ENCODE data around the gene TLN1. TPM values are rescaled to one million over a fixed set of nuclear protein-coding genes. Genes with fewer than 3 reads are reported as not detected.

TLN1 gene
- polyA plus RNA-seq, 2 of the 4 experiments (the other 2 are of a cell fraction) = 65.5 to 108 TPM

GRCh38 chr9:35769763-35770162 is 37.8 kb upstream of the TLN1 start:
- CTCF ChIA-PET = interaction anchor here (0.8 to 13.6 kb wide), 8 partner anchors 12 to 74 kb away, joined by 3 to 122 read pairs (median 4); no protein-coding TSS in a partner anchor
- POLR2A ChIA-PET = no interaction called here
- TF ChIP-seq TP53 (CRISPR knock-in tag; IDR thresholded peaks at IDR 0.05) = no peak
- TF ChIP-seq EP300 (IDR thresholded peaks at IDR 0.05) = no peak
- TF ChIP-seq POLR2A (IDR thresholded peaks at IDR 0.05; ENCODE audit: low read length) = no peak
- TF ChIP-seq CEBPB (IDR thresholded peaks at IDR 0.05) = no peak
- TF ChIP-seq ZNF302 (CRISPR knock-in tag; IDR thresholded peaks at IDR 0.05) = no peak
- TF ChIP-seq CHD4 (IDR thresholded peaks at IDR 0.05; ENCODE audit: borderline replicate concordance) = no peak
- TF ChIP-seq MAZ (IDR thresholded peaks at IDR 0.05; ENCODE audit: borderline replicate concordance, low read depth, low read length) = no peak
- TF ChIP-seq BHLHE40 (IDR thresholded peaks at IDR 0.05; ENCODE audit: low read depth, low read length) = no peak
- no peak for TF ChIP-seq JUNB (IDR thresholded peaks at IDR 0.05)
- no peak for TF ChIP-seq NPAS2 (CRISPR knock-in tag; IDR thresholded peaks at IDR 0.05; ENCODE audit: borderline replicate concordance)
- TF ChIP-seq, protein P1, sequence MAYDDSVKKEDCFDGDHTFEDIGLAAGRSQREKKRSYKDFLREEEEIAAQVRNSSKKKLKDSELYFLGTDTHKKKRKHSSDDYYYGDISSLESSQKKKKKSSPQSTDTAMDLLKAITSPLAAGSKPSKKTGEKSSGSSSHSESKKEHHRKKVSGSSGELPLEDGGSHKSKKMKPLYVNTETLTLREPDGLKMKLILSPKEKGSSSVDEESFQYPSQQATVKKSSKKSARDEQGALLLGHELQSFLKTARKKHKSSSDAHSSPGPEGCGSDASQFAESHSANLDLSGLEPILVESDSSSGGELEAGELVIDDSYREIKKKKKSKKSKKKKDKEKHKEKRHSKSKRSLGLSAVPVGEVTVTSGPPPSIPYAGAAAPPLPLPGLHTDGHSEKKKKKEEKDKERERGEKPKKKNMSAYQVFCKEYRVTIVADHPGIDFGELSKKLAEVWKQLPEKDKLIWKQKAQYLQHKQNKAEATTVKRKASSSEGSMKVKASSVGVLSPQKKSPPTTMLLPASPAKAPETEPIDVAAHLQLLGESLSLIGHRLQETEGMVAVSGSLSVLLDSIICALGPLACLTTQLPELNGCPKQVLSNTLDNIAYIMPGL (CRISPR knock-in tag; IDR thresholded peaks at IDR 0.05; ENCODE audit: borderline replicate concordance) = no peak
- no peak for TF ChIP-seq KDM1A (IDR thresholded peaks at IDR 0.05; ENCODE audit: low read depth)
- no peak for TF ChIP-seq RARB (CRISPR knock-in tag; IDR thresholded peaks at IDR 0.05)
- TF ChIP-seq CHD2 (IDR thresholded peaks at IDR 0.05; ENCODE audit: low read length, partially characterized antibody) = no peak
- H3K4me3 ChIP-seq = no peak overlapping the region
- H3K4me1 ChIP-seq = peaks cover 23% of the 10 kb centered on the region
- no peak for DNase-seq (ENCODE audit: low read depth in 1 of 2, low spot score in 1 of 2)
- no peaks in the 10 kb centered on the region for H3K9me3 ChIP-seq
- H3K27ac ChIP-seq = no peak overlapping the region
- no peak overlapping the region for H3K4me2 ChIP-seq
- WGBS (ENCODE audit: missing lambda C conversion rate) = 88% methylated on average over 1 of the region's 1 CpG
- FAIRE-seq = no peak
- no peak for ATAC-seq

DNA sequence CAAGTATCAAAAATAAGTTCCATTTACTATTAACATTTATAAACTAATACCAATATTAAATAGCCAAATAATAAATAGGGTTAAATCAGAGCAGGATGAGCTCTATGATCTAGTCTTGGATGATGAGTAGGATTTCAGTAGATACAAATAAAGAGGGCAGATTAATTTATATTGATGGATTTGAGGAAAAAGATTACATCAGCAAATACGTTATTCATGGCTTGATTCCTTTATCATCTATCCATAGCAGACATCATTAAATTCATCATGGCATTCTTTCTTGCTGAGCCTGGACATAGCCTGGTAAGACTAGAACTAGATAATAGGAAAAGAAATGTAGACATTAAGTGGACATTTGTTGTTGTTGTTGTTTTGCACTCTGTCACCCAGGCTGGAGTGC is 35.5 kb upstream of the TLN1 start:
- WGBS (ENCODE audit: missing lambda C conversion rate) = 92% methylated on average over 1 of the region's 1 CpG
- no peak for FAIRE-seq
- POLR2A ChIA-PET = interaction anchor here (0.6 to 0.7 kb wide), 2 partner anchors 9 to 164 kb away, joined by 3 to 4 read pairs; no protein-coding TSS in a partner anchor
- no peak overlapping the region for H3K4me2 ChIP-seq
- peaks cover 23% of the 10 kb centered on the region for H3K4me1 ChIP-seq
- no peak for ATAC-seq
- H3K4me3 ChIP-seq = no peak overlapping the region
- no peaks in the 10 kb centered on the region for H3K9me3 ChIP-seq
- TF ChIP-seq HDAC2 (IDR thresholded peaks at IDR 0.05) = no peak
- no peak for TF ChIP-seq KDM1A (IDR thresholded peaks at IDR 0.05; ENCODE audit: low read depth)
- peak; percentile 70 for TF ChIP-seq MAFK (IDR thresholded peaks at IDR 0.05; ENCODE audit: partially characterized antibody)
- TF ChIP-seq RCOR1 (IDR thresholded peaks at IDR 0.05; ENCODE audit: low read depth, low read length) = no peak
- no peak for DNase-seq (ENCODE audit: low read depth in 1 of 2, low spot score in 1 of 2)
- no peak overlapping the region for H3K27ac ChIP-seq
- CTCF ChIA-PET = interaction anchor here (0.7 to 13.6 kb wide), 4 partner anchors 18 to 188 kb away, joined by 3 to 122 read pairs (median 4); no protein-coding TSS in a partner anchor

- ATAC-seq = no peak
- ChIA-PET POLR2A (interaction anchor here (0.6 kb wide), 1 partner anchor 9 kb away, joined by 3 read pairs; no protein-coding TSS in a partner anchor), CTCF (interaction anchor here (0.7 to 13.6 kb wide), 3 partner anchors 18 to 115 kb away, joined by 3 to 122 read pairs (median 4); no protein-coding TSS in a partner anchor)
- TF ChIP-seq JUN (IDR thresholded peaks at IDR 0.05) = no peak
- H3K9me3 ChIP-seq = no peaks in the 10 kb centered on the region
- no peak for FAIRE-seq
- WGBS (ENCODE audit: missing lambda C conversion rate) = 89% methylated on average over 2 of the region's 2 CpGs
- H3K4me3 ChIP-seq = no peak overlapping the region
- H3K4me2 ChIP-seq = no peak overlapping the region
- peaks cover 19% of the 10 kb centered on the region for H3K4me1 ChIP-seq
- no peak for DNase-seq (ENCODE audit: low read depth in 1 of 2, low spot score in 1 of 2)
- H3K27ac ChIP-seq = no peak overlapping the region
Measured at GRCh38 chr9:35766997-35767396, 35.0 kb upstream of the TLN1 start.

DNA sequence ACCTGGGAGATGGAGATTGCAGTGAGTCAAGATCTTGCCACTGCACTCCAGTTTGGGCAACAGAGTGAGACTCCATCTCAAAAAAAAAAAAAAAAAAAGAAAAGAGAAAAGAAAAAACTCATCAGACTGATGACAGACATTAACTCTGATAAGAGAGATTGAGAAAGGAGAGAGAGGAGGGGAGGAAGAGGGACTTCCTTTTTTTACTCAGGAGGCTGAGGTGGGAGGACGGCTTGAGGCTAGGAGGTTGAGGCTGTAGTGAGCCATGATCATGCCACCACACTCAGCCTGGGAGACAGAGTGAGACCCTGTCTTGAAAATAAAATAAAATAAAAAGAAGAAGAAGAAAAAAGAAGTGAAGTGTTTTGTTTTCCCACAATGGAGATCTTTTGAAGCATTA is 31.8 kb upstream of the TLN1 start:
- WGBS (ENCODE audit: missing lambda C conversion rate) = 87% methylated on average over 1 of the region's 1 CpG
- ATAC-seq = no peak
- ChIA-PET POLR2A (no interaction called here), CTCF (interaction anchor here (1.2 to 1.3 kb wide), 3 partner anchors 9 to 26 kb away, joined by 3 to 8 read pairs (median 4); partner anchors contain the start of gene MSMP)
- TF ChIP-seq MAFK (IDR thresholded peaks at IDR 0.05; ENCODE audit: partially characterized antibody) = no peak
- TF ChIP-seq MAZ (IDR thresholded peaks at IDR 0.05; ENCODE audit: borderline replicate concordance, low read depth, low read length) = no peak
- TF ChIP-seq NFE2L2 (conservative IDR thresholded peaks at IDR 0.05; ENCODE audit: low read length) = no peak
- TF ChIP-seq USF2 (IDR thresholded peaks at IDR 0.05) = no peak
- no peak for TF ChIP-seq TP53 (CRISPR knock-in tag; IDR thresholded peaks at IDR 0.05)
- TF ChIP-seq POLR2AphosphoS2 (conservative IDR thresholded peaks at IDR 0.05; ENCODE audit: low read length) = no peak
- no peak for TF ChIP-seq EHMT2 (IDR thresholded peaks at IDR 0.05; ENCODE audit: low read depth)
- no peaks in the 10 kb centered on the region for H3K9me3 ChIP-seq
- no peak for FAIRE-seq
- H3K4me1 ChIP-seq = peaks cover 5% of the 10 kb centered on the region; the same call in 2 of the 3 replicates
- H3K4me3 ChIP-seq = no peak overlapping the region
- no peak for DNase-seq (ENCODE audit: low read depth in 1 of 2, low spot score in 1 of 2)
- H3K4me2 ChIP-seq = no peak overlapping the region
- H3K27ac ChIP-seq = no peak overlapping the region

All from A549 (cell line).